ENCODE data around the gene C14orf39. TPM values are rescaled to one million over a fixed set of nuclear protein-coding genes. Genes with fewer than 3 reads are reported as not detected.

Gene C14orf39
- total RNA-seq, 2 donors from 2014 or later: not detected

DNA sequence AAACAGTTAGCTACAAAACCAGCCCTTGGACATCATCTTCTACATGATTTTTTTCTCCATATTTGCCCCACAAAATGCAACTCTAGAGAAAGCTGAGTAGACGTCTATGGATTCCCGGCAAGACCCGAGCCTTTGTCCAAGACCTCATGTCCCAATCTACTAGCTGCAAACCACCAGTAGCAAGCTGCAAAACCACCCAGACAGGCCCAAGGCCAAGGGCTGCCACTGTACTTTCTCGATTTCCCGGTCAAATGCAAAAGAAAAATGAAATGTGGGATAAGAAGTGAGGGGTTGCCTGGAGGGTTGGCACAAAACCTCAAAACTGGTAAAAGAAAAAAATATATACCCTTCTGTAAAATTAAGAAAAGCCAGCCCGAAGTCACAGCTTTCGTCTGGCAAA lies 20.1 kb upstream of the C14orf39 start:
- TF ChIP-seq, protein P1, sequence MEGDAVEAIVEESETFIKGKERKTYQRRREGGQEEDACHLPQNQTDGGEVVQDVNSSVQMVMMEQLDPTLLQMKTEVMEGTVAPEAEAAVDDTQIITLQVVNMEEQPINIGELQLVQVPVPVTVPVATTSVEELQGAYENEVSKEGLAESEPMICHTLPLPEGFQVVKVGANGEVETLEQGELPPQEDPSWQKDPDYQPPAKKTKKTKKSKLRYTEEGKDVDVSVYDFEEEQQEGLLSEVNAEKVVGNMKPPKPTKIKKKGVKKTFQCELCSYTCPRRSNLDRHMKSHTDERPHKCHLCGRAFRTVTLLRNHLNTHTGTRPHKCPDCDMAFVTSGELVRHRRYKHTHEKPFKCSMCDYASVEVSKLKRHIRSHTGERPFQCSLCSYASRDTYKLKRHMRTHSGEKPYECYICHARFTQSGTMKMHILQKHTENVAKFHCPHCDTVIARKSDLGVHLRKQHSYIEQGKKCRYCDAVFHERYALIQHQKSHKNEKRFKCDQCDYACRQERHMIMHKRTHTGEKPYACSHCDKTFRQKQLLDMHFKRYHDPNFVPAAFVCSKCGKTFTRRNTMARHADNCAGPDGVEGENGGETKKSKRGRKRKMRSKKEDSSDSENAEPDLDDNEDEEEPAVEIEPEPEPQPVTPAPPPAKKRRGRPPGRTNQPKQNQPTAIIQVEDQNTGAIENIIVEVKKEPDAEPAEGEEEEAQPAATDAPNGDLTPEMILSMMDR (IDR thresholded peaks at IDR 0.05): no peak
- peaks cover 48% of the 10 kb centered on the region in 2 donors for H3K27me3 ChIP-seq
- DNase-seq (ENCODE audit: low spot score): no peak

DNA sequence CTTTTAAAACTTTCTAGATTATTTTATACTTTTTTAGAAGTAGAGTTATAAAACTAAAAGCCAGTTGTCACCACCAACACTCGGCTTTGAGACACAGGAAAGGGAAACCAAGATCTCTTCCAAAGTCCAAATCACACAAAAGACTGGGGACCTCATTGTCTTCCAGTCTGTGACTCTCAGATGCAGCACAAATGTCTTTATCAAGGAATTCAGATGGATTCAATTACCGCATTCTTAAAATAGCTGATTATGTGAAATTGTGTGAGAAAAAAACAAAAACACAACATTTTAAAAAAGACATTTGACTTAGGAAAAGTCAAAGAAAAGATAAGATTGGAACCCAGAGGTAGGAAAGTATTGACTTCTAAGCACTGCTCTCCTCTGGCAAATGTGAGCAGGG lies 19.6 kb upstream of the C14orf39 start:
- Histone ChIP-seq H3K27me3 (peaks cover 42% of the 10 kb centered on the region in 2 donors), H3K9me3 (no peaks in the 10 kb centered on the region), H3K36me3 (no peaks in the 10 kb centered on the region), H3K27ac (no peak overlapping the region), H3K4me3 (no peak overlapping the region), H3K4me1 (peaks cover 0 to 26% of the 10 kb centered on the region in 2 donors)
- no peak for DNase-seq (ENCODE audit: low spot score)
- TF ChIP-seq, protein P1 (IDR thresholded peaks at IDR 0.05): no peak

More for the DNA sequence above, 20.1 kb upstream of the C14orf39 start:
- Histone ChIP-seq H3K4me3 (no peak overlapping the region), H3K27ac (no peak overlapping the region), H3K9me3 (no peaks in the 10 kb centered on the region), H3K36me3 (no peaks in the 10 kb centered on the region), H3K4me1 (peaks cover 0 to 31% of the 10 kb centered on the region in 2 donors)

DNA sequence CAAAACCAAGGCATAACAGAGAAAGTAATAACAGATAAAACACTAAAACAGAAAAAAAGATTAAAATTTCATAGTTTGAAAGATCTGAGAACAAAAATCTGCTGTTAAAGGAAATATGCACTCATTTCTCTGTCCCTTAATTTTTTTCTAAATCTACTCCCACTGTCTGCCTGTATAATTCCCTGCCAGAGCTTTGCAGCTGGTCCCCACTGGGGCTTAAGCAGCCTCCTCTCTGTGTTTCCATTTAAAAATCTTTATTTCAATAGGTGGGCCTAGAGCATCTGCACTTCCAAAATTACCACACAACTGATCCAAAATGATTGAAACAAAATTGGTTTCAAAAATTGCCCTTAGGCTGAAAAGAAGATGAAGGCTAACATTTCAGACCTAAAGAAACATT lies 16.7 kb upstream of the C14orf39 start:
- Histone ChIP-seq H3K9me3 (no peaks in the 10 kb centered on the region), H3K27me3 (peaks cover 14 to 18% of the 10 kb centered on the region in 2 donors), H3K27ac (no peak overlapping the region), H3K36me3 (no peaks in the 10 kb centered on the region), H3K4me3 (no peak overlapping the region), H3K4me1 (peaks cover 0 to 6% of the 10 kb centered on the region in 2 donors)
- no peak for DNase-seq (ENCODE audit: low spot score)
- TF ChIP-seq, protein P1 (IDR thresholded peaks at IDR 0.05): no peak

DNA sequence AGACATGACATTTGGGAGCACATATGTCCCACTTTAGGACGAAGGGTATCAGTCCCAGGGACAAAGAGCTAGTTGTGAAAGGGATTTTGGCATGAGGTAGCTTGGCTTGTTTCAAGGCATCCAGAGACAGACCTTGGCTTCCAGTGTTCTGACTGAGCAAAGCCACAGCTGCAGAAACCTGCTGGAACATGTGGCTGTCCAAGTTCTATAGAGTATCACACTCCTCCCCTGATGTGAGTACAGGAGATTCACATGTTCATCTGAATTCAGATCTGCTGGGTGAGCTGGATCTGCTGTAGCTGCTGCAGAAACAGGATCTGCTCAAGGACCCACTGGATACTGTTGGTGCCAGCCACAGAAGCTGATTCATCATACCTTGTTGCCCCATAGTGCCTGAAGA lies 10.1 kb upstream of the C14orf39 start:
- Histone ChIP-seq H3K36me3 (no peaks in the 10 kb centered on the region), H3K4me1 (no peaks in the 10 kb centered on the region), H3K4me3 (no peak overlapping the region), H3K27me3 (no peaks in the 10 kb centered on the region), H3K27ac (no peak overlapping the region), H3K9me3 (no peaks in the 10 kb centered on the region)
- TF ChIP-seq, protein P1 (IDR thresholded peaks at IDR 0.05): no peak
- DNase-seq (ENCODE audit: low spot score): no peak

DNA sequence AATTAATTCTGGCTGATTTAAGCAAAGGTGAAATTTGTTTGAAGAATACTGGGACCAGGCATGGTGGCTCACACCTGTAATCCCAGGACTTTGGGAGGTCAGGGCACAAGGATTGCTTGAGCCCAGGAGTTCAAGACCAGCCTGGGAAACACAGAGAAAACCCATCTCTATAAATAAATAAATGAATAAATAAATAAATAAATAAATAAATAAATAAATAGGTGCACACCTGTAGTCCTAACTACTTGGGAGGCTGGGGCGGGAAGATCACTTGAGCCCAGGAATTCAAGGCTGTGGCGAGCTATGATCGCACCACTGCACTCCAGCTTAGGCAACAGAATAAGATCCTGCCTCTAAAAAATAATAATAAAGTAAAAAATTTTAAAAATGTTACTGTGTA lies 4.4 kb upstream of the C14orf39 start:
- no peak overlapping the region for H3K4me3 ChIP-seq
- DNase-seq (ENCODE audit: low spot score): no peak
- H3K27me3 ChIP-seq: peaks cover 9 to 20% of the 10 kb centered on the region in 2 donors
- peaks cover 0 to 11% of the 10 kb centered on the region in 2 donors for H3K4me1 ChIP-seq
- H3K27ac ChIP-seq: no peak overlapping the region
- H3K9me3 ChIP-seq: peaks cover 0 to 2% of the 10 kb centered on the region in 2 donors
- TF ChIP-seq, protein P1 (IDR thresholded peaks at IDR 0.05): no peak
- no peaks in the 10 kb centered on the region for H3K36me3 ChIP-seq

DNA sequence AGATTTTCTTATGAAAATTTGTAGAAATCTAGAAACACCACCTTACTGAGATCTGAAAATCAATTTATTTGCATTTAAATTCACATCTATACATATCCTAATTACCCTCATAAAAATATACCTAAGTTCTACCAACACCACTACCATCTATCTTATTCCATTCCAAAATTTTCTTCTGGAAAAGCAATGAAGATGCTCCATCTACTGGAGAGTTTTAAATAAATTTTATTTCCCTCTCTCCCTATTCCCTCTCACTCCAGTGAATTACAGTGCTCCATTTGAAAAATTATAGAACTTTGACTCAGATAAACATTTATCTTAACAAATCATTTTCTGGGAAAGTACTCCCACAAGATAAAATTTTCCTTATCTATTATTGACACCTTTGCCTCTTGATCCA lies 2.3 kb upstream of the C14orf39 start:
- Histone ChIP-seq H3K27me3 (peaks cover 14 to 29% of the 10 kb centered on the region in 2 donors), H3K9me3 (peaks cover 0 to 6% of the 10 kb centered on the region in 2 donors), H3K4me3 (no peak overlapping the region), H3K36me3 (no peaks in the 10 kb centered on the region), H3K27ac (no peak overlapping the region), H3K4me1 (peaks cover 0 to 11% of the 10 kb centered on the region in 2 donors)
- TF ChIP-seq, protein P1 (IDR thresholded peaks at IDR 0.05): peak in 1 of 2 donors; percentile 34
- no peak for DNase-seq (ENCODE audit: low spot score)

Data from right atrium auricular region (tissue), 2 donors.